Body of pancreas (tissue), 4 donors: ENCODE measurements around the gene RSPH6A.

ENCODE experiments used
- POLR2A ChIP-seq, 3 donors: fragments of 450-650 bp; IDR thresholded peaks; one replicate each; pipeline ENCODE4 v1.6.1; 2016; ENCODE audit warnings: antibody characterized with exemption in 3 of 3, mild to moderate bottlenecking in 2 of 3
- TF ChIP-seq, protein P1 (sequence below), 7 experiments: fragments of 450-650 bp in 4 of 7; fragments of 200-600 bp in 3 of 7; sonication (generic) in 3 of 7; IDR thresholded peaks; one replicate each; pipeline ENCODE4 v1.5.1; 2016 to 2019; ENCODE audit warnings: antibody characterized with exemption in 7 of 7

DNA sequence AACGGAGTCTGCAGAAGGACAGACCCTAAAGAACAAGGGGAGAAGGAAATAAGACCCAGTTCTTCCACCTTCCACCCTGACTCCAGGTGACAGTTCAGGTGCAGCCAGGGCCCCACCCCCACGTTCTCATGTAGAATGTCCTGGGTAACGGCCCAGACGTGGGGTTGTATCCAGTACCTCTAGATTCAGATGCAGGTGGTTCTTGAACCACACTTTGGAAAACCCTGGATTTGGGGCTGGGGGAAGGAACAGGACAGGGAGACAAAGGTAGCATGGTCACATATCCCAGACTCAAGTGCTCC, 35.0 kb downstream of the RSPH6A start:
- TF ChIP-seq, protein P1, sequence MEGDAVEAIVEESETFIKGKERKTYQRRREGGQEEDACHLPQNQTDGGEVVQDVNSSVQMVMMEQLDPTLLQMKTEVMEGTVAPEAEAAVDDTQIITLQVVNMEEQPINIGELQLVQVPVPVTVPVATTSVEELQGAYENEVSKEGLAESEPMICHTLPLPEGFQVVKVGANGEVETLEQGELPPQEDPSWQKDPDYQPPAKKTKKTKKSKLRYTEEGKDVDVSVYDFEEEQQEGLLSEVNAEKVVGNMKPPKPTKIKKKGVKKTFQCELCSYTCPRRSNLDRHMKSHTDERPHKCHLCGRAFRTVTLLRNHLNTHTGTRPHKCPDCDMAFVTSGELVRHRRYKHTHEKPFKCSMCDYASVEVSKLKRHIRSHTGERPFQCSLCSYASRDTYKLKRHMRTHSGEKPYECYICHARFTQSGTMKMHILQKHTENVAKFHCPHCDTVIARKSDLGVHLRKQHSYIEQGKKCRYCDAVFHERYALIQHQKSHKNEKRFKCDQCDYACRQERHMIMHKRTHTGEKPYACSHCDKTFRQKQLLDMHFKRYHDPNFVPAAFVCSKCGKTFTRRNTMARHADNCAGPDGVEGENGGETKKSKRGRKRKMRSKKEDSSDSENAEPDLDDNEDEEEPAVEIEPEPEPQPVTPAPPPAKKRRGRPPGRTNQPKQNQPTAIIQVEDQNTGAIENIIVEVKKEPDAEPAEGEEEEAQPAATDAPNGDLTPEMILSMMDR (IDR thresholded peaks at IDR 0.05): no peak
- no peak for TF ChIP-seq POLR2A (IDR thresholded peaks at IDR 0.05)
